Measurements from ENCODE around the gene CMKLR1. TPM values are rescaled to one million over a fixed set of nuclear protein-coding genes. Genes with fewer than 3 reads are reported as not detected.

The CMKLR1 gene
- total and polyA plus RNA-seq, 4 donors = 4.5 to 12.0 (median 5.9) TPM

DNA sequence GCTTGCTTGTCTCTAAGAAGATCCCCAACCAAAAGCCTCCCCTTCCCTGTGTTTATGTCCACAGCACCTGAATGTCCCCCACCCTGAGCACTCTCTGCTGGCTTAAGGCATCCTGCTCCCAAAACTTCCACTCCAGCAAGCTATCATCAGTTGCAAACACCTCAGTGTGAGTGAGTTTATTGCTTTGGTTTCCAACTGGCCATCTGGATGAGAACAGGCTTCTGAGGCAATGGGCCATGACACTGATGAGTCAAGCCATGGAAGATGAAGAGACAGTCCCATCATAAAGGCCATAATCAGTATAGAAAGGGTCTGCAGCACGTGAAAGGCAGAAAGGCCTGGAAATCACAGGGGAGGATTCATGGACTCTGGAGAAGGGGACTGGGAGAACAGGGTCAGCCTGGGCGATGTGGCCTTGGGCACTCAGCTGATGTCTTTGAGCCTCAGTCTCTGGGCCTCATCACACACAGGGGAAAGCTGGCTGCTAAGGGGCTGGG, 12.8 kb downstream of the CMKLR1 start:
- H3K36me3 ChIP-seq (ENCODE audit: control insufficient read depth, insufficient read depth, low read length) = no peaks in the 10 kb centered on the region
- H3K27me3 ChIP-seq (ENCODE audit: control insufficient read depth, insufficient read depth, low read length) = no peaks in the 10 kb centered on the region
- no peak overlapping the region for H3K4me3 ChIP-seq (ENCODE audit: low read depth, low read length)
- H3K4me1 ChIP-seq (ENCODE audit: control insufficient read depth, insufficient read depth, low read length) = peaks cover 19% of the 10 kb centered on the region
- H3K27ac ChIP-seq (ENCODE audit: low read depth, low read length) = no peak overlapping the region
- WGBS (ENCODE audit: insufficient coverage) = 53% methylated on average over 2 of the region's 2 CpGs
- peak in 1 of 6 donors; percentile 42 for DNase-seq (ENCODE audit: low read depth in 4 of 6, low spot score in 6 of 6)
- no peaks in the 10 kb centered on the region for H3K9me3 ChIP-seq (ENCODE audit: control insufficient read depth, insufficient read depth, low read length)

DNA sequence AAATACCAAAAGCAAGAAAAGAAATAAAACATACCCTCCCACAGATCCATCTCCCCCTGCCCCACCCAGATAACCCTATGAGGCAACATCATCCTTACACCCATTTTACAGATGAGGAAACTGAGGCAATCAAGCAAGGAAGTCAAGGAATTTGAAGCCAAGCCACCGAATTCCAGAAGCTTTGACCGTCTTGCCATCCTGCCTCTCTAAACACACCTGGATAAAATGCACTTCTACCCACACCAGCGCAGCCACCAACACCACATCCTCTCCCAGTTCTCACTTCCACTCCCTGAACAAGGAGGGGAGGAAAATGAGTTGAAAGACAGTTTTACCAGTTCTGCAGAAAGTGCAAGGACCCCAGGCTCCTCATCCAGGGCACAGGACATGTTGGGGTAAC, 13.6 kb downstream of the CMKLR1 start:
- peaks cover 19% of the 10 kb centered on the region for H3K4me1 ChIP-seq (ENCODE audit: control insufficient read depth, insufficient read depth, low read length)
- H3K36me3 ChIP-seq (ENCODE audit: control insufficient read depth, insufficient read depth, low read length) = no peaks in the 10 kb centered on the region
- H3K27me3 ChIP-seq (ENCODE audit: control insufficient read depth, insufficient read depth, low read length) = no peaks in the 10 kb centered on the region
- H3K4me3 ChIP-seq (ENCODE audit: low read depth, low read length) = no peak overlapping the region
- DNase-seq (ENCODE audit: low read depth in 4 of 6, low spot score in 6 of 6) = no peak
- WGBS (ENCODE audit: insufficient coverage) = no CpG with 5 or more reads among the region's 3 CpGs
- H3K9me3 ChIP-seq (ENCODE audit: control insufficient read depth, insufficient read depth, low read length) = no peaks in the 10 kb centered on the region
- H3K27ac ChIP-seq (ENCODE audit: low read depth, low read length) = no peak overlapping the region

DNA sequence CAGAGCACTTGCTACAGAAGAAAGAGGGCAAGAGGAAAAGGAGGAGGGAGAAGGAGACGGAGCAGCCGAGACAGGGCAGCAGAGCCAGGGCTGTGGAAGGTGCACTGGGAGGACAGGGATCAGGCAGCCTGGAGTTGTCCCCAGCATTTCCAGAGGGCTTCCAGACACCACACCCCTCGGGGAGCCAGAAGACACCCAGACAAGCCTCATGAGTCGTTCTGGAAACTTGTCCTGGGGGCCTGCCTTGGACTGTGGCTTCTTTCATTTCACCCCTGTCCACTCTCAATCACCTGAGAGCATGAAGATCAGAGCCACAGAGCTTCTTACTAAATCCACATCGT, 14.1 kb downstream of the CMKLR1 start:
- Histone ChIP-seq H3K36me3 (ENCODE audit: control insufficient read depth, insufficient read depth, low read length) (no peaks in the 10 kb centered on the region), H3K4me1 (ENCODE audit: control insufficient read depth, insufficient read depth, low read length) (peaks cover 19% of the 10 kb centered on the region), H3K9me3 (ENCODE audit: control insufficient read depth, insufficient read depth, low read length) (no peaks in the 10 kb centered on the region), H3K4me3 (ENCODE audit: low read depth, low read length) (no peak overlapping the region), H3K27me3 (ENCODE audit: control insufficient read depth, insufficient read depth, low read length) (no peaks in the 10 kb centered on the region), H3K27ac (ENCODE audit: low read depth, low read length) (no peak overlapping the region)
- no peak for DNase-seq (ENCODE audit: low read depth in 4 of 6, low spot score in 6 of 6)
- WGBS (ENCODE audit: insufficient coverage) = 56% methylated on average over 3 of the region's 5 CpGs

DNA sequence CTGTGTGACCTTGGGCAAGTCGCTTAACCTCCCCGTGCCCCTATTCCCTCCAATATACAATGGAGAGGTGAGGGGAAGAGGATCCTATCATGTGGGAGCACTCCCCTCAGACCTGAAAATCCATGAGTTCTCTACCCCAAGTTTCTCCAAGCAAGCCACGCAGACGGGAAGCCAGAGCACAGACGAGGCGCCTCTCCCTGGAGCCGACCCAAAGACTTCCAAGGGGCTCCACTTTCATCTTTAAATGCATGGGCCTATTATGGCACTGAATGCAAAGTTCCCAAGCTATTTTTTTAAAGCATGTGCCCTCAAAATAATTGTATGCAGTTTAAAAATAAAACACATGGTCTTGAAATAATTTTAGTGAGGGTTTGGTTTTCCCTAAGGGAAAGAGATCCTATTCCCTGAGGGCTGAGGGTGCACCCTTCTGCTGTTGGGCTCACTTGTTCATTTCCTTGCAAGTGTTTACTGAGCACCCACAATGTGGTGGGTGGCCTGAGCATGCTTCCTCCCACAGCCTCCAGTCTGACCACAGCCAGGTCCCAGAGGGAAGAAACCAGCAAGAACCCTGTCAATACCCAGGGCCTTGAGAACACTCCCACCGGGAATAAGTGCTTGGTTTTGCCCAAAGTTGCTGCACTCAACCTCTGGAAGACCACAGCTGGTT, 14.6 kb downstream of the CMKLR1 start:
- Histone ChIP-seq H3K9me3 (ENCODE audit: control insufficient read depth, insufficient read depth, low read length) (no peaks in the 10 kb centered on the region), H3K4me3 (ENCODE audit: low read depth, low read length) (no peak overlapping the region), H3K27me3 (ENCODE audit: control insufficient read depth, insufficient read depth, low read length) (no peaks in the 10 kb centered on the region), H3K36me3 (ENCODE audit: control insufficient read depth, insufficient read depth, low read length) (no peaks in the 10 kb centered on the region), H3K4me1 (ENCODE audit: control insufficient read depth, insufficient read depth, low read length) (peaks cover 19% of the 10 kb centered on the region), H3K27ac (ENCODE audit: low read depth, low read length) (no peak overlapping the region)
- no peak for DNase-seq (ENCODE audit: low read depth in 4 of 6, low spot score in 6 of 6)
- whole genome bisulfite sequencing (ENCODE audit: insufficient coverage) = 66% methylated on average over 6 of the region's 8 CpGs

DNA sequence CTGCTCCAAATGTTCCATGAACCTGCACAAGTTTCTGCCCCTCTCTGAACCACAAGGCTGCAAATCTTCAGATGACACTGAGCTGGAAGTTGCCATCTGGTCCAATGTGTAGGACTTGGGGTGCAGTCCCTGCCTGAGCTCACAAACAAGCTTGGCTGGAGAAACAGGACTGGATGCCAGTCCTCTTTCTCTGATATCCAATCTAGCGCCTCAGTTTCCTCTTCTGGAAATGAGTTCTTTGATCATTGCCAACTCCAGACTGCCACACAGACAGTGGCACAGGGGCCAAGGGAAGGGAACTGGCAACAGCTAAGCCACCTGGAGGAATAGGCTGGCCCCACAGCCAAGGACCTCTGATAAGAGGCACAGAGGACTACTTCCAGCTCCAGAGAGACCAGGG, 15.5 kb downstream of the CMKLR1 start:
- Histone ChIP-seq H3K4me3 (ENCODE audit: low read depth, low read length) (no peak overlapping the region), H3K4me1 (ENCODE audit: control insufficient read depth, insufficient read depth, low read length) (peaks cover 17% of the 10 kb centered on the region), H3K27ac (ENCODE audit: low read depth, low read length) (no peak overlapping the region), H3K27me3 (ENCODE audit: control insufficient read depth, insufficient read depth, low read length) (no peaks in the 10 kb centered on the region), H3K36me3 (ENCODE audit: control insufficient read depth, insufficient read depth, low read length) (no peaks in the 10 kb centered on the region), H3K9me3 (ENCODE audit: control insufficient read depth, insufficient read depth, low read length) (no peaks in the 10 kb centered on the region)
- WGBS (ENCODE audit: insufficient coverage) = 86% methylated on average over 1 of the region's 1 CpG
- DNase-seq (ENCODE audit: low read depth in 4 of 6, low spot score in 6 of 6) = no peak

DNA sequence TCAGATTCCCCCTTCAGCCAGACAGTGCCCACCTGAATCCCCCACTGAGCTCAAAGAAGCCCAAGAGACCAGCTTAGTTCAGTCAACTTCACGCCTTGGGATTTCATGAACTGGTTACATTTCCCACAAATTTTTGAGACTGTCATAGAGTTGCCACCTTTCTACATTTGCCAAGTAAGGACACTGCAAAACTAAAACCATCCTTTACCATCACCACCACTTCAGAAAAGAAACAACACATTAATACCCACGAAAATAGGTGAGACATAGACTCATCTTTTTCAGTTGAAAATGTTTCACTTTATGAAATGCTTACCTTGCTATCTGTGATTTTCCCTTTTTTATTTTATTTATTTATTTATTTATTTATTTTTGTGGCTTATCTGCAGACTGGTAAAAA, 16.1 kb downstream of the CMKLR1 start:
- WGBS (ENCODE audit: insufficient coverage) = 100% methylated on average over 1 of the region's 2 CpGs
- no peak overlapping the region for H3K4me3 ChIP-seq (ENCODE audit: low read depth, low read length)
- no peaks in the 10 kb centered on the region for H3K27me3 ChIP-seq (ENCODE audit: control insufficient read depth, insufficient read depth, low read length)
- peaks cover 11% of the 10 kb centered on the region for H3K4me1 ChIP-seq (ENCODE audit: control insufficient read depth, insufficient read depth, low read length)
- no peak overlapping the region for H3K27ac ChIP-seq (ENCODE audit: low read depth, low read length)
- no peaks in the 10 kb centered on the region for H3K9me3 ChIP-seq (ENCODE audit: control insufficient read depth, insufficient read depth, low read length)
- no peak for DNase-seq (ENCODE audit: low read depth in 4 of 6, low spot score in 6 of 6)
- H3K36me3 ChIP-seq (ENCODE audit: control insufficient read depth, insufficient read depth, low read length) = no peaks in the 10 kb centered on the region

DNA sequence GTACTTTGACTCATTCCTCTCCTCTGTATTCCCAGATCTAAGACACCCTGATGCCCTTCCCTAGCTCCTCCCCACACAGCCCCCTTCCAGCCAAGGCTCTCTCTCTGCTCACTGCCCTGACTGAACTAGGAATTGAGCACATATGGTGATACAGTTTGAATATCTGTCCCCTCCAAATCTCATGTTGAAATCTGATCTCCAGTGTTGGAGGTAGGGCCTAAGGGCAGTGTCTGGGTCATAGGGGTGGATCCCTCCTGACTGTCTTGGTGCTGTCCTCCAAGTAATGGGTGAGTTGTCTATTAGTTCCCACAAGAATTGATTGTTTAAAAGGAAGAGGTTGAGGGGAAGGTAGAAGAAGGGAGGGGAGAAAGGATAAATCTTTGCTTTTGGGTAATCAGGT, 17.4 kb downstream of the CMKLR1 start:
- no peaks in the 10 kb centered on the region for H3K27me3 ChIP-seq (ENCODE audit: control insufficient read depth, insufficient read depth, low read length)
- H3K27ac ChIP-seq (ENCODE audit: low read depth, low read length) = no peak overlapping the region
- peaks cover 5% of the 10 kb centered on the region for H3K4me1 ChIP-seq (ENCODE audit: control insufficient read depth, insufficient read depth, low read length)
- no peaks in the 10 kb centered on the region for H3K36me3 ChIP-seq (ENCODE audit: control insufficient read depth, insufficient read depth, low read length)
- H3K4me3 ChIP-seq (ENCODE audit: low read depth, low read length) = no peak overlapping the region
- no peak for DNase-seq (ENCODE audit: low read depth in 4 of 6, low spot score in 6 of 6)
- H3K9me3 ChIP-seq (ENCODE audit: control insufficient read depth, insufficient read depth, low read length) = no peaks in the 10 kb centered on the region

DNA sequence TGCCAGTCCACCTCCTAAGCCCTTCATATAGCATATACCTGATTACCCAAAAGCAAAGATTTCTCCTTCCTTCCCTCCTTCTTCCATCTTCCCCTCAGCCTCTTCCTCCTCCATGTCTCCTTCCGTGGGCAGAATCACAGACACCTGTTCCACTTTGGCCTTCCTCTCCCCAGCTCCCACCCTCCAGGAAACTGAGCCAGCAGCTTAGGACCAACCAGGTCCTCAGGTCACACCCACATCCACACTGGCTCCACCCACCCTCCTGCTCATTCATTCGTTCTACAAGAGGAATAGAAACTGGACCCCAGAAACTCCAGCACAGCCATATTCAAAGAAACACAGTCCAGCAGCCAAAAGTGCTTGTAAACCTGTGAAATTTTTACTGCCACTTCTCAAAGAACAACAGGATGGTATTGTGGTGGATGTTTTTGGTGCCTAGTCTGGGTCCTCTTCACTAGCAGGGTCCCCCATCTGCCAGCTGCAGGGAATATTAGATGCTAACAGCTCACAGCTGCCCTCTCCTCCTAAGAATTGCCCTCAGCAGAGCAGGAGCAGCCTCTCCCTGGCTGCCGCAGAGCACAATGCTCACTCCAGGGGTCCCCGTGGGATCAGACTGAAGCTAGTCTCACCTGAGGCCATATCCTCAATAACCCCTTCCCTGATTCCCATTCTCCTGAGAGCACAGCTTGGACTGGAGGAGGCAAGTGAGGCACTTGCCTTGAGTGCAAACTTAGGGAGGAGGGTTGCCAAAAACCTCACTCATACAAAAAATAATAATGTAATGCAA, 18.4 kb downstream of the CMKLR1 start:
- no peak for DNase-seq (ENCODE audit: low read depth in 4 of 6, low spot score in 6 of 6)
- no peaks in the 10 kb centered on the region for H3K36me3 ChIP-seq (ENCODE audit: control insufficient read depth, insufficient read depth, low read length)
- H3K4me3 ChIP-seq (ENCODE audit: low read depth, low read length) = no peak overlapping the region
- peaks cover 14% of the 10 kb centered on the region for H3K4me1 ChIP-seq (ENCODE audit: control insufficient read depth, insufficient read depth, low read length)
- H3K27me3 ChIP-seq (ENCODE audit: control insufficient read depth, insufficient read depth, low read length) = no peaks in the 10 kb centered on the region
- no peak overlapping the region for H3K27ac ChIP-seq (ENCODE audit: low read depth, low read length)
- H3K9me3 ChIP-seq (ENCODE audit: control insufficient read depth, insufficient read depth, low read length) = no peaks in the 10 kb centered on the region
- 49% methylated on average over 3 of the region's 4 CpGs for WGBS (ENCODE audit: insufficient coverage)

DNA sequence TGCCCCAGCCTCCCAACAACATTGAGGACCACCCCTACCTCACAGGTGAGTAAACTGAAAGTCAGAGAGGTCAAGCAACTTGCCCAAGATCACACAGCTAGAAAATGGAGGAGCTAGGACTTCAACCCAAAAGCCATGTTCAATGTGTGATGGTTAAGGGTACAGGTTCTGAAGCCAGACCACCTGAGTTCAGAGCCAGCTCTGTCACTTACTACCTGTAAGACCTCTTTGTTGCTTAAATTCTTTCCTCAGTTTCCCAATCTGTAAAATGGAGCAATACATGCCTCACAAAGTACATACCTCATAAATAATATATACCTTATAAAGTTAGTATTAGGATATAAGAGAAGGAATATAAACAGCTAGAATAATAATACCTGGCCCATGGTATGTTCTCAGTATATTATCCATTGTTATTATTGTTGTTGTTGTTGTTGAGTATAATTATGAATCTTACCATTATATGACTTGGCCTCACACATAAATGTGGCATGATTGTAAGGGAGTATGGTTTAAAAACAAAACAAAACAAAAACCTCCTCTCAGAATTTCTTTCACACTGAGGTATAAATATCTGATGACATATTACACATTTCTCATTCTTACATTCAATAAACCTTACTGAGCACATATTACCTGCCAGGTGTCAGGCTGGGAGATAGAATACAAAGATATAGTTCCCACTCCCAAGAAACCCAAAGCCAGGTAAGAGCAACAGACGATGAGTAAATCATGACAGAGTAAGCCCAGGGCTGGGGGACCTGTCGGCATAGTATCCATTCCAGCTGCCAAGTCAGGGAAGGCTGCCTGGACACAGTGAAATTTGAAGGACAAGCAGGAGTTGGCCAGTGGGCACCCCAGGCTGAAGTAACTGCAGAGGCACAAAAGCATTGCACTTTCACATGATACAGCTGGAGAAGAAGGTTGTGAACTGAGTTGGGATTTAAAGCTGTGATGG, 19.6 kb downstream of the CMKLR1 start:
- Histone ChIP-seq H3K9me3 (ENCODE audit: control insufficient read depth, insufficient read depth, low read length) (no peaks in the 10 kb centered on the region), H3K4me3 (ENCODE audit: low read depth, low read length) (no peak overlapping the region), H3K27ac (ENCODE audit: low read depth, low read length) (no peak overlapping the region), H3K36me3 (ENCODE audit: control insufficient read depth, insufficient read depth, low read length) (no peaks in the 10 kb centered on the region), H3K4me1 (ENCODE audit: control insufficient read depth, insufficient read depth, low read length) (peaks cover 15% of the 10 kb centered on the region), H3K27me3 (ENCODE audit: control insufficient read depth, insufficient read depth, low read length) (no peaks in the 10 kb centered on the region)
- 83% methylated on average over 1 of the region's 2 CpGs for WGBS (ENCODE audit: insufficient coverage)
- no peak for DNase-seq (ENCODE audit: low read depth in 4 of 6, low spot score in 6 of 6)
